Stimulated activated CD8-positive, alpha-beta memory T cell treated with anti-CD3 and anti-CD28 coated beads, Interleukin-7, amount 100 ng/mL, for 48 hours (primary cell): ENCODE measurements around the gene STRIP1.

ENCODE experiments used
- DNase-seq, 2 donors: peaks; one replicate each; pipeline ENCODE4 v3.0.0-alpha.2; 2020; ENCODE audit warnings: low read depth in 1 of 2; ENCODE audit errors: extremely low read depth in 1 of 2

The STRIP1 gene

GRCh38 chr1:110091381-110091780 lies 57.0 kb downstream of the STRIP1 start:
- no peak for DNase-seq

GRCh38 chr1:110091791-110092190 lies 57.4 kb downstream of the STRIP1 start:
- no peak for DNase-seq

GRCh38 chr1:110092991-110093390 lies 58.6 kb downstream of the STRIP1 start:
- DNase-seq = no peak

- DNase-seq = no peak
These were observed 60.7 kb downstream of the STRIP1 start for GRCh38 chr1:110094931-110095654.

GRCh38 chr1:110097507-110098221 lies 63.2 kb downstream of the STRIP1 start:
- DNase-seq = no peak

GRCh38 chr1:110098222-110099026 lies 64.0 kb downstream of the STRIP1 start:
- no peak for DNase-seq

GRCh38 chr1:110100335-110100734 lies 65.9 kb downstream of the STRIP1 start:
- DNase-seq = no peak

- DNase-seq = no peak
These were observed 67.7 kb downstream of the STRIP1 start for GRCh38 chr1:110102081-110102480.
